NCI-H82 treated with DMSO at 0.1 percent for 48 hours (cell line): Measurements from ENCODE around the gene EEF1AKMT3.
"Not testable (repeated sequence)": the region's sequence is repeated elsewhere in the genome, so short reads cannot be mapped to it uniquely, and the experiment has no call there.

Source experiments
- DNase-seq: peaks from one replicate; lab custom pipeline; 2025; ENCODE audit not compliant: unreplicated experiment; lab: John Stamatoyannopoulos, UW

The EEF1AKMT3 gene

DNA sequence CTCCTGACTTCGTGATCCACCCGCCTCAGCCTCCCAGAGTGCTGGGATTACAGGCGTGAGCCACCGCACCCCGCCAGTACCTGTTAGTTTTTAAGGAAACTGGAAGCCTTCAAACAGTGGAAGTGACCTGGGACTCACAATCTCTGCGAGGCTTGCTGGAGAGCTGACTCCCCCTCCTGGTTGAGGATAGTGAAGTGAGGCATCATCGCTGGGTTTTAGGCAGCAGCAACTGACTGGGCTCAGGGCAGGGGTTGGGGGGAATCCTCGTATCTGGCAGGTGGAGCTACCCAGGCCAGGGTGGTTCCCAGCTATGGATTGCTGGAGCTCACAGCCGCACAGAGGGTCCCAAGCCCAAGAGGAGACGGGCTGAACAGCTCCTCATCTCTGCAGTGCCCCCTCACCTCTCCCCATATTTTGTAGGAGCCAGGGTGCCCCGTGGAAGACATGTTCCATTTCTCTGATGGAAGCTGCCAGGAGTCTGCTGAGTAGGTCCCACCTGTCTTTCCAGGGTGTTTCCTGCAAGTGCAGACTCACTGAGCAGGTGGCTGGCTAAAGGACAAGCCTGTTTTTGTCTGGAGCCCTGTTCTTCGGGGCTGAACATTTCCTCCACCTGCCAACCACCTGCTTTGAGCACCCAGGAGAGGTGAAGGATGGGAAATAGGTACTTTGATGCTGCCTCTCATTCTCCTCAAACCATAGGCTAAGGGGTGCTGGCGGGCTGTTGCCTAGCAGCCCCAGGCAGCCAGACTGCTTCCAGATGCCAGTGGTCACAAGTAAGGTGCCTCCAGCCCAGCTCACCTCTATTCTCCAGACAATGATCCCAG is 43.0 kb downstream of the EEF1AKMT3 start:
- DNase-seq: no peak

DNA sequence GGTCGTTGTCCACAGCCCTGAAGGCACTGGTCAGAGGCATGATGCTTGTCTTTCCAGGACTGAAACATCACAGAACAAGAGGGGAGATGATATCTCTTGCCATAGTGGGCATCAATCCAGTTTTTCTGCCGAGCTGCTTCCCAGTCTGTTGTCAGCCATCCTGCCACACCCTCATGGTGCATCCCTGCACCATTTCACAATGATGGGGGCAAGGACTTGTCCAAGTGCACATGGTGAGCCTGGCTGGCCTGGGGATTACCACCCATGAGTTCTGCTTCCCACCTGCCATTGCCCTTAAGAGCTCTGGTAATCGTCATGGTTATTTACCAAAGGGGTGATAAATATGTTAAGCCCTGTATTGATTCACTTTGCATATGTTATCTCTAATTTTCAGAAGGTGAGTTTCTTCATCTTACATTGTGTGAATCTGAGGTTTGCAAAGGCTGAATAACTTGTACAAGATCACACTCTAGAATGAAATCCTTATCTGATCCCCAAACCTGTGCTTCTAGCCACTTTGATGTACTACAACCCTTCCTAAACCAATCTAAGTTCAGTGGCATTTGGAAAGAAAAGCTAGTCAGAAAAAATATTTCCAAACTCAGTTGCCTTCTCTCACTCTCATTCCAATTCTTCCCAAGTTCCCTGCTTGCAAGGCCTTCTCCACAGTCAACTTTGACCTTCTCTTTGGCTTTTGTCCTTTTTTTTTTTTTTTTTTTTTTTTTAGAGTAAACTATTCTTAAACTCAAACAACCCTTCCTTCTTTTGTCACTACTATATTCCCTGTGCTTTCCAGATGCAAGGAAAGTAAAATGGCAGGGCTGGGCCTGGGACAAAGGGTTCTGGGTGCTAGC is 43.8 kb downstream of the EEF1AKMT3 start:
- DNase-seq: no peak

- DNase-seq: peak; percentile 20
Measured at GRCh38 chr12:57816855-57817151, 44.4 kb downstream of the EEF1AKMT3 start.

GRCh38 chr12:57817261-57817989 is 45.0 kb downstream of the EEF1AKMT3 start:
- DNase-seq: no peak

GRCh38 chr12:57817990-57818331 is 45.5 kb downstream of the EEF1AKMT3 start:
- not testable (repeated sequence) for DNase-seq

DNA sequence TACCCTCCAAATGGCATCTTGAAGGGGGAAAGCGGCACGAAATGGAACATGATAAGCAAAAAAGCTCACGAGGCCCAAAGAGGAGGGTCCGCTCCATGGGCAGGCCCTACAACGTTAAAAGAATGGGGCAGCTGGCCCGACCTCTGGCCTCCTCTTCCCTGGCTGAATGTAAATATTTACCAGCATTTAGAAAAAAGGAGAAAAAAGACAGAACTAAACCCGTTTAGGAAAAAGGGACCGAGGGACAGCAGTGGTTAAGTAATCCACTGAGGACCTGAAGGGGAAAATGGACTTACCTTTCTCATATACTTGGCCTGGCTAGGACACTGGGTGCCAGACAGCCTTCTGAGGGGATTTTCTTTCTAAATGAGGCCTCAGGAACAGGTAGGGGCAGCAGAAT is 47.7 kb downstream of the EEF1AKMT3 start:
- DNase-seq: not testable (repeated sequence)

- DNase-seq: not testable (repeated sequence)
Measured at GRCh38 chr12:57821015-57821414, 48.6 kb downstream of the EEF1AKMT3 start.

GRCh38 chr12:57821474-57822214 is 49.2 kb downstream of the EEF1AKMT3 start:
- DNase-seq: no peak

GRCh38 chr12:57822392-57823130 is 50.1 kb downstream of the EEF1AKMT3 start:
- DNase-seq: no peak

GRCh38 chr12:57823131-57823907 is 50.9 kb downstream of the EEF1AKMT3 start:
- no peak for DNase-seq

- no peak for DNase-seq
Measured at GRCh38 chr12:57823908-57824640, 51.7 kb downstream of the EEF1AKMT3 start.

DNA sequence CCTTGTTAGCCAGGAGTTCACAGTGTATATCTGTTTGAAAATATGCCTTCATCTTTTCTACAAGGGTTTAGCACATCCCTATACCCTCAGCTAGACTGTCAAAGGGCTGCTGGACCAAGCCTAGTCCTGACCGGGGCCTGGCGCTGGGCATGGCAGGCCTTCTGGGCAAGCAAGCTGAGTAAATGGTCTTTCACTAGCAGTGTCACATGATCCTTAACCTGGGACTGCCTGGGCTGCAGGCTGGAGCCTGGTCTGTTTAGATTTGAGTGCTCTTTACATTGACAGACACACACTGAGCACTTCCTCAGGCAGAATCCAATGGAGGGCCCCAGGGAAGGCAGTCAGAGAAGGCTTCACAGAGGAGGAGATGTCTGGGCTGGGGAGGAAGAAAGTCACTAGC is 53.0 kb downstream of the EEF1AKMT3 start:
- no peak for DNase-seq

DNA sequence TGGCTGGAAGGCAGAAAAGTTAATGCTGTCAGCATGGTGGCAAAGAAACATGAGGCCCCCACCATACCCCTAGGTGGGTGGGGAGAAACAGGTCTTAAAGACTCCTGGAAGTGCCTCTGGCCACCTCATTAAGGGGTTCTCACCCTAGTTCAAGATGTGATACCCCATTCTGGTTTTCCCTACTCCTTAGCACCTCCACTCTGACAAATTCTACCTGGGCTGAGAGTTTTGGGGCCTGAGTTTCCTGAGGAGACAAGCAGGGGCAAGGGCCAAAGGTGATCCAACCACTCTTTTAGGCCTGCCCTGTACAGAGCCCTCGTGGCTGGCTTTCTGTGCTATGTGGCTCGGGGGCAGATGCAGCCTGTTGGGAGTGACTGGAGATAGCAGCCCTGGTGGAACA is 54.0 kb downstream of the EEF1AKMT3 start:
- DNase-seq: no peak

- no peak for DNase-seq
Measured at GRCh38 chr12:57826966-57827365, 54.6 kb downstream of the EEF1AKMT3 start.

DNA sequence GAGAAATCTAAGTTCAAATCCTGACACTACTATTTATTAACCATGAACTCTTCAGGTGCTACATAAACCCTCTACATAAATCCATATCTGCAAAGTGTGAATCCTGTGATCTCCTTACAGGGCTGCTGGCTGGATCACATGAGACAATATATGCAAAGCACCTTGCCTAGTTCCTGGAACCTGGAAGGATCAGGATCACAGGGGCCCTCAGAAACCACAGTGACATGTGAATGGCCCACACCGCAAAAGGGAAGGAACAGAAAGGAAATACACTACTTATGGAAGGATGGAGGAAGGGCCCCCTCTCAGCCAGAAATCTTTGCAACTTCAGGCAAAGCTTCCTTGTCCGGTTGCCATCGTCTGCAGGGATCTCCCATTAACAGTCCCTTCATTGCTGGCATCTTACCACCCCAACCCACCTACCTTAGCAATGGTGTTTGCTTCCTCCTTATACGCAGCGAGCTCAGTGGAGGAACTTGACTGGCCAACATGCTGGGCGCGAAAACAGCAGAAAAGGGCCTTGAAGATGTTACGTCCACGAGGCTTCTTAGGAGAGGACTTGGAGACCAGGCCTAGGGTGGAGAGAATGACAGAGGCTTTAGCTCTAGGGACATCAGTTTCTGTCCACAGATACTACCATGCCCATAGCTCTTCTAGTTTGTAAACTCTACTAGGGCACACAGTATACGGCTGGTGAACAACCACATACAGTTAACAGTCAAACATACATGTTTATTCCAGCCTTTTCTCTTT is 56.8 kb downstream of the EEF1AKMT3 start:
- no peak for DNase-seq

- no peak for DNase-seq
Measured at GRCh38 chr12:57830393-57830792, 58.0 kb downstream of the EEF1AKMT3 start.
